HCT116 (cell line): ENCODE results near the gene OR52K2. TPM values are rescaled to one million over a fixed set of nuclear protein-coding genes. Genes with fewer than 3 reads are reported as not detected.

Experiments
- ATAC-seq: fragments of 200-7000 bp; cut with Tn5 transposase; 2 replicates; pipeline ENCODE4 v1.9.1; 2020; ENCODE audit warnings: mild to moderate bottlenecking, moderate library complexity
- BruUV-seq: library from RNA; stranded (reverse); fragments of 400-500 nt; replicated peaks from 2 replicates; lab custom pipeline; 2021; lab: Mats Ljungman, UMichigan
- CTCF ChIA-PET: fragments of 300-600 bp; sonication (Branson Sonifier 250); formaldehyde crosslinking; loops from one replicate; lab custom pipeline; 2021; ENCODE audit warnings: antibody characterized with exemption; lab: Charles Lee
- POLR2A ChIA-PET: fragments of 300-600, 350-600 bp; sonication (Branson Sonifier 250); formaldehyde crosslinking; loops from one replicate; lab custom pipeline; 2021; ENCODE audit warnings: antibody characterized with exemption; lab: Charles Lee
- RAD21 ChIA-PET, 2 experiments: fragments of 300-600 bp; sonication (Branson Sonifier 250); formaldehyde crosslinking; loops; one replicate each; lab custom pipeline; 2023; ENCODE audit warnings: low total read pairs in 2 of 2; ENCODE audit not compliant: uncharacterized antibody in 2 of 2, unreplicated experiment in 2 of 2, low non-redundant PET in 1 of 2; lab: Charles Lee
- DNase-seq: peaks from one replicate; pipeline ENCODE4 v3.0.0-alpha.2; 2010; ENCODE audit warnings: low read depth, low spot score
- H2AFZ ChIP-seq: fragments of 200-600 bp; shearing (Covaris generic), sonication (generic); 2 replicates; pipeline ENCODE4 v1.6.1; 2017; ENCODE audit warnings: low read depth, mixed run types, mixed read lengths, antibody characterized with exemption, low read length; ENCODE audit not compliant: poor library complexity, severe bottlenecking
- H3K27ac ChIP-seq: 2 replicates; pipeline ENCODE4 v1.5.1; 2012; ENCODE audit warnings: low read depth, low read length
- H3K27me3 ChIP-seq: fragments of 200-600 bp; sonication (generic); 2 replicates; pipeline ENCODE4 v1.6.1; 2016; ENCODE audit warnings: mixed run types, low read length, mixed read lengths; ENCODE audit not compliant: insufficient read depth
- H3K36me3 ChIP-seq, 2 experiments: fragments of 200-500 bp in 1 of 2; fragments of 200-600 bp in 1 of 2; sonication (Bioruptor generic) in 1 of 2; sonication (generic) in 1 of 2; 2 replicates each; pipeline versions ENCODE4 v1.5.1 to v1.6.1; 2014 to 2016; ENCODE audit warnings: low read length in 2 of 2, inconsistent platforms in 1 of 2, mixed read lengths in 1 of 2, mixed run types in 1 of 2; ENCODE audit not compliant: insufficient read depth in 2 of 2, control insufficient read depth in 1 of 2
- H3K4me1 ChIP-seq, 2 experiments: fragments of 200-600 bp in 1 of 2; sonication (generic) in 1 of 2; 2 replicates each; pipeline versions ENCODE4 v1.5.1 to v1.6.1; 2012 to 2017; ENCODE audit warnings: low read length in 2 of 2, inconsistent platforms in 1 of 2, mild to moderate bottlenecking in 1 of 2, mixed read lengths in 1 of 2, mixed run types in 1 of 2, moderate library complexity in 1 of 2; ENCODE audit not compliant: insufficient read depth in 2 of 2, control insufficient read depth in 1 of 2
- H3K4me2 ChIP-seq: fragments of 200-600 bp; sonication (generic); 2 replicates; pipeline ENCODE4 v1.6.1; 2017; ENCODE audit warnings: mixed run types, low read length, mixed read lengths
- H3K4me3 ChIP-seq, 2 experiments: fragments of 200-600 bp in 1 of 2; sonication (generic) in 1 of 2; replicated peaks in 1 of 2; 2 replicates each; pipeline ENCODE4 v1.5.1; 2011 to 2016; ENCODE audit warnings: low read length in 2 of 2, control low read depth in 1 of 2, low read depth in 1 of 2, mild to moderate bottlenecking in 1 of 2, mixed read lengths in 1 of 2, mixed run types in 1 of 2
- H3K79me2 ChIP-seq: fragments of 200-600 bp; sonication (generic); 2 replicates; pipeline ENCODE4 v1.6.1; 2017; ENCODE audit warnings: mild to moderate bottlenecking, mixed run types, low read length, moderate library complexity, mixed read lengths; ENCODE audit not compliant: insufficient read depth
- H3K9ac ChIP-seq: fragments of 200-600 bp; sonication (generic); 2 replicates; pipeline ENCODE4 v1.6.1; 2016; ENCODE audit warnings: low read length, mixed read lengths
- H3K9me2 ChIP-seq: fragments of 200-600 bp; sonication (generic), shearing (Covaris generic); 2 replicates; pipeline ENCODE4 v1.6.1; 2017; ENCODE audit warnings: mixed run types, mild to moderate bottlenecking, moderate library complexity; ENCODE audit not compliant: insufficient read depth
- H3K9me3 ChIP-seq, 2 experiments: fragments of 200-500 bp in 1 of 2; fragments of 200-600 bp in 1 of 2; sonication (Bioruptor generic) in 1 of 2; sonication (generic) in 1 of 2; 2 replicates each; pipeline ENCODE4 v1.6.1; 2014 to 2017; ENCODE audit warnings: low read length in 2 of 2, mixed read lengths in 2 of 2, inconsistent platforms in 1 of 2, low read depth in 1 of 2, mild to moderate bottlenecking in 1 of 2, mixed run types in 1 of 2, moderate library complexity in 1 of 2; ENCODE audit not compliant: control insufficient read depth in 1 of 2, insufficient read depth in 1 of 2
- H4K20me1 ChIP-seq: fragments of 200-600 bp; sonication (generic), shearing (Covaris generic); 2 replicates; pipeline ENCODE4 v1.6.1; 2017; ENCODE audit warnings: mixed run types, mild to moderate bottlenecking, moderate library complexity; ENCODE audit not compliant: insufficient read depth
- CBX3 ChIP-seq: IDR thresholded peaks from 2 replicates; pipeline ENCODE4 v1.6.1; 2012; ENCODE audit warnings: low read depth
- CTCF ChIP-seq, 3 experiments: fragments of 200-600 bp in 1 of 3; sonication (generic) in 1 of 3; IDR thresholded peaks in 2 of 3; conservative IDR thresholded peaks in 1 of 3; 2 replicates each; pipeline ENCODE4 v1.5.1; 2012 to 2017; ENCODE audit warnings: low read depth in 2 of 3, low read length in 2 of 3, antibody characterized with exemption in 1 of 3, borderline replicate concordance in 1 of 3, control low read depth in 1 of 3, mild to moderate bottlenecking in 1 of 3, mixed read lengths in 1 of 3, mixed run types in 1 of 3, moderate library complexity in 1 of 3; ENCODE audit not compliant: insufficient read depth in 1 of 3
- EGR1 ChIP-seq: IDR thresholded peaks from 2 replicates; pipeline ENCODE4 v1.6.1; 2012; ENCODE audit warnings: low read depth
- ELF1 ChIP-seq: IDR thresholded peaks from 2 replicates; pipeline ENCODE4 v1.6.1; 2012; ENCODE audit warnings: low read depth, borderline replicate concordance
- EZH2 ChIP-seq: fragments of 200-600 bp; sonication (generic); IDR thresholded peaks from 2 replicates; pipeline ENCODE4 v1.6.1; 2017; ENCODE audit warnings: antibody characterized with exemption, mixed run types
- JUND ChIP-seq: IDR thresholded peaks from 2 replicates; pipeline ENCODE4 v1.6.1; 2012
- POLR2A ChIP-seq: IDR thresholded peaks from 2 replicates; pipeline ENCODE4 v1.7.0; 2011; ENCODE audit warnings: borderline replicate concordance; ENCODE audit not compliant: insufficient read depth, insufficient read length; ENCODE audit errors: extremely low read depth
- POLR2AphosphoS5 ChIP-seq: IDR thresholded peaks from 2 replicates; pipeline ENCODE4 v1.6.1; 2011; ENCODE audit warnings: mild to moderate bottlenecking, low read depth, low read length, moderate library complexity
- RAD21 ChIP-seq: IDR thresholded peaks from 2 replicates; pipeline ENCODE4 v1.6.1; 2012; ENCODE audit warnings: low read depth, mild to moderate bottlenecking
- SIN3A ChIP-seq: IDR thresholded peaks from 2 replicates; pipeline ENCODE4 v1.6.1; 2012; ENCODE audit warnings: low read depth
- SRF ChIP-seq: IDR thresholded peaks from 2 replicates; pipeline ENCODE4 v1.6.1; 2012; ENCODE audit warnings: low read depth
- TCF7L2 ChIP-seq: IDR thresholded peaks from 2 replicates; pipeline ENCODE4 v1.7.0; 2011; ENCODE audit warnings: borderline replicate concordance, inconsistent platforms; ENCODE audit not compliant: insufficient read depth, insufficient read length; ENCODE audit errors: extremely low read depth
- YY1 ChIP-seq: IDR thresholded peaks from 2 replicates; pipeline ENCODE4 v1.6.1; 2011; ENCODE audit warnings: low read length, low read depth, moderate library complexity, mild to moderate bottlenecking; ENCODE audit not compliant: insufficient replicate concordance; ENCODE audit errors: extremely low read depth
- ZFX ChIP-seq: fragments of 450-650 bp; IDR thresholded peaks from 2 replicates; pipeline ENCODE4 v1.6.1; 2017
- intact Hi-C: fragments of 100-400 bp; cut with micrococcal nuclease; formaldehyde crosslinking; loops from 2 replicates; pipeline ENCODE4 v1.10.0; 2022
- total RNA-seq: library from RNA; stranded (reverse); gene quantifications from one replicate; pipeline ENCODE4 v1.2.1, GENCODE V29; 2021; ENCODE audit not compliant: unreplicated experiment
- TF ChIP-seq, protein P1 (sequence below): IDR thresholded peaks from 2 replicates; pipeline ENCODE4 v1.6.1; 2012
- TF ChIP-seq, protein P2 (sequence below): IDR thresholded peaks from 2 replicates; pipeline ENCODE4 v1.6.1; 2012

The OR52K2 gene
- total RNA-seq, 1 experiment from 2014 or later = not detected

DNA sequence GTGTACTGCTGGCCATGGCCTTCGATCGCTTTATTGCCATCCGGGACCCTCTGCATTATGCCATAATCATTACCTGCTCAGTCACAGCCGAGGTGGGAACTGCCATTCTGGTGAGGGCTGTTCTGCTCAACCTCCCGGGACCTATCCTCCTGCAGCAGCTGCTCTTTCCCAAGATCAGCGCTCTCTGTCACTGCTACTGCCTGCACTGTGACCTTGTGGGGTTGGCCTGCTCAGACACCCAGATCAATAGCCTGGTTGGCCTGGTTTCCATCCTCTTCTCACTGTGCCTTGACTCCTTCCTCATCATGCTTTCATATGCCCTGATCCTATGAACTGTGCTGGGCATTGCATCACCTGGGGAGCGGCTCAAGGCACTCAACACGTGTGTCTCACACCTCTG, 30.7 kb upstream of the OR52K2 start:
- H3K9ac ChIP-seq = no peak overlapping the region
- ChIA-PET POLR2A (no interaction called here), CTCF (no interaction called here), RAD21 (no interaction called here)
- intact Hi-C loops = no loop called here
- ATAC-seq = no peak
- BruUV-seq = no TSS peak
- H2AFZ ChIP-seq = no peak overlapping the region
- peaks cover 6% of the 10 kb centered on the region; the same call in 1 of the 2 replicates for H3K27me3 ChIP-seq
- no peaks in the 10 kb centered on the region for H3K79me2 ChIP-seq
- H3K36me3 ChIP-seq = no peaks in the 10 kb centered on the region
- no peaks in the 10 kb centered on the region for H3K9me2 ChIP-seq
- DNase-seq = no peak
- H3K4me1 ChIP-seq = no peaks in the 10 kb centered on the region
- no peak overlapping the region for H3K27ac ChIP-seq
- H3K9me3 ChIP-seq = no peaks in the 10 kb centered on the region
- no peaks in the 10 kb centered on the region for H4K20me1 ChIP-seq
- TF ChIP-seq JUND (no peak), EGR1 (no peak), SRF (no peak), ELF1 (no peak), ZFX (no peak)
- H3K4me3 ChIP-seq = no peak overlapping the region
- H3K4me2 ChIP-seq = no peak overlapping the region

- Histone ChIP-seq H3K4me2 (no peak overlapping the region), H3K9me3 (no peaks in the 10 kb centered on the region), H3K27ac (no peak overlapping the region), H4K20me1 (no peaks in the 10 kb centered on the region), H2AFZ (no peak overlapping the region), H3K4me3 (no peak overlapping the region), H3K9me2 (no peaks in the 10 kb centered on the region), H3K79me2 (no peaks in the 10 kb centered on the region), H3K36me3 (no peaks in the 10 kb centered on the region), H3K4me1 (no peaks in the 10 kb centered on the region), H3K27me3 (0 out of 2 replicates have a peak, but pooled peaks cover 10% of the 10 kb centered on the region), H3K9ac (no peak overlapping the region)
- DNase-seq = no peak
- TF ChIP-seq SIN3A = no peak
- TF ChIP-seq RAD21 = no peak
- no peak for TF ChIP-seq POLR2A
- no peak for TF ChIP-seq POLR2AphosphoS5
- TF ChIP-seq YY1 = no peak
- TF ChIP-seq CBX3 = no peak
- TF ChIP-seq EZH2 = no peak
- no peak for TF ChIP-seq CTCF (IDR thresholded peaks at IDR 0.05 in 2 of 3, conservative IDR thresholded peaks at IDR 0.05 in 1 of 3; ENCODE audit: borderline replicate concordance in 1 of 3, insufficient read depth in 1 of 3, low read depth in 2 of 3, low read length in 2 of 3)
- no peak for TF ChIP-seq TCF7L2
- TF ChIP-seq ELF1 = no peak
- TF ChIP-seq, protein P1, sequence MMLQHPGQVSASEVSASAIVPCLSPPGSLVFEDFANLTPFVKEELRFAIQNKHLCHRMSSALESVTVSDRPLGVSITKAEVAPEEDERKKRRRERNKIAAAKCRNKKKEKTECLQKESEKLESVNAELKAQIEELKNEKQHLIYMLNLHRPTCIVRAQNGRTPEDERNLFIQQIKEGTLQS = no peak
- TF ChIP-seq, protein P2, sequence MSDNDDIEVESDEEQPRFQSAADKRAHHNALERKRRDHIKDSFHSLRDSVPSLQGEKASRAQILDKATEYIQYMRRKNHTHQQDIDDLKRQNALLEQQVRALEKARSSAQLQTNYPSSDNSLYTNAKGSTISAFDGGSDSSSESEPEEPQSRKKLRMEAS = no peak
- TF ChIP-seq JUND = no peak
- TF ChIP-seq EGR1 = no peak
- ChIA-PET RAD21 (no interaction called here), CTCF (no interaction called here), POLR2A (no interaction called here)
- intact Hi-C loops = no loop called here
- ATAC-seq = no peak
- BruUV-seq = no TSS peak
Observed at GRCh38 chr11:4430051-4430450, 19.0 kb upstream of the OR52K2 start.
